Left lung (tissue), 10 donors: ENCODE data around the gene VANGL2. TPM values are rescaled to one million over a fixed set of nuclear protein-coding genes. Genes with fewer than 3 reads are reported as not detected.

ENCODE experiments used
- ATAC-seq: fragments of 200-7000 bp; cut with Tn5 transposase; one replicate; pipeline ENCODE4 v1.9.1; 2020; ENCODE audit warnings: moderate library complexity
- DNase-seq, 4 donors: peaks; one replicate each; pipeline ENCODE4 v3.0.0-alpha.2; 2013 to 2020
- H3K27ac ChIP-seq, 2 donors: fragments of 200-600 bp; sonication (generic) in 1 of 2; one replicate each; pipeline versions ENCODE4 v1.5.0 to v1.8.0; 2020 to 2021
- H3K27me3 ChIP-seq, 2 donors: fragments of 200-600 bp; sonication (generic) in 1 of 2; one replicate each; pipeline versions ENCODE4 v1.5.0 to v1.8.0; 2020 to 2021
- H3K36me3 ChIP-seq, 2 donors: fragments of 200-600 bp; sonication (generic) in 1 of 2; one replicate each; pipeline versions ENCODE4 v1.5.0 to v1.8.0; 2020 to 2021
- H3K4me1 ChIP-seq, 2 donors: fragments of 200-600 bp; one replicate each; pipeline ENCODE4 v1.8.0; 2021
- H3K4me3 ChIP-seq, 2 donors: fragments of 200-600 bp; sonication (generic) in 1 of 2; one replicate each; pipeline versions ENCODE4 v1.5.0 to v1.8.0; 2020 to 2021; ENCODE audit warnings: mild to moderate bottlenecking in 1 of 2
- H3K9me3 ChIP-seq, 2 donors: fragments of 200-600 bp; sonication (generic) in 1 of 2; one replicate each; pipeline versions ENCODE4 v1.5.0 to v1.8.0; 2020 to 2021
- intact Hi-C, 2 donors: fragments of 100-400 bp; cut with DNase I; formaldehyde crosslinking; loops; one replicate each; pipeline versions ENCODE4 v1.11.2 to v1.14.2; 2022
- polyA plus RNA-seq, 6 donors: library from polyadenylated mRNA; unstranded; fragments of 120-200 nt; gene quantifications; one replicate each; pipeline ENCODE4 v1.2.1, GENCODE V29; 2013; ENCODE audit not compliant: insufficient read length in 6 of 6
- total RNA-seq, 2 donors: library from RNA; stranded (reverse); fragmentation: NEBNext Ultra II Directional; extraction: Animal tissue kit (Norgen Biotek cat#: 25700); gene quantifications; one replicate each; pipeline ENCODE4 v1.2.1, GENCODE V29; 2021
- TF ChIP-seq, protein P1 (sequence below), 2 donors: fragments of 200-600 bp; sonication (generic) in 1 of 2; IDR thresholded peaks; one replicate each; pipeline versions ENCODE4 v1.5.0 to v1.8.0; 2021; ENCODE audit warnings: antibody characterized with exemption in 2 of 2
- donor health status: DM: no; HTN: yes; CAD: no.
- donor health status: DM: no; HTN: no; CAD: no.

Gene VANGL2
- total and polyA plus RNA-seq, 8 donors = 2.7 to 42.7 (median 37.7) TPM

DNA sequence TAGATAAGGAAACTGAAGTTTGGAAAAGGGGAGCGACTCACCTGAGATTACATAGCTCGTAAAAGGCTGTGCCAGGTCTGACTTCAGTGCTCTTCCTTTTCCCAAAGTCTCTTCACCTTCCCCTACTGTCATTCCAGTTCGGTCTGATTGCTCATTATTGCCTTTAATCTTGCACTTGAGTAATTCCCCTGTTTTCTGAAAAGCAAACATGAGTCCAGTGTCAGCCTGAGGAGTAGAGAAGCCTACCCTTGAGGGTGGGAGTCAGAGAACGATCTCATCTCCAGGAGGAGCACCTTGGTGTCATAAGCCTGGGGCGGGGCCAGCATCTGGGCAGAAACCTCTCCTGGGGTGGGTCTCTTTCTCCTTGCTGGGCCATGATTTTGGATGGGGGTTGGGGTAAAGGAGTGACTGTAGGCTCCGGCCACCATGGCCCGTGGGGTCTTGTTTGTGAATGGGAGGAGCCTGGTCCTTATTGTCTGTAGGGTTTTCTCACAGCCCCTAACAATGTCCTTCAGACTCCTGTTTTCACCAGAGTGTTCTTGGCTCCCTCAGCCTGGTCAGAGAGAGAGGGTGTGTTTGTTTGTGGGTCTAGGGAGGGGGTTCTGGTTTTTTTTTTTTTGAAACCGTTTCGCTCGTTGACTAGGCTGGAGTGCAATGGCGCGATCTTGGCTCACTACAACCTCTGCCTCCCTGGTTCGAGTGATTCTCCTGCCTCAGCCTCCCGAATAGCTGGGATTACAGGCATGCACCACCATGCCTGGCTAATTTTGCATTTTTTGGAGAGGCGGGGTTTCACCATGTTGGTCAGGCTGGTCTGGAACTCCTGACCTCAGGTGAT lies 6.0 kb downstream of the VANGL2 start:
- no peak for DNase-seq
- TF ChIP-seq, protein P1, sequence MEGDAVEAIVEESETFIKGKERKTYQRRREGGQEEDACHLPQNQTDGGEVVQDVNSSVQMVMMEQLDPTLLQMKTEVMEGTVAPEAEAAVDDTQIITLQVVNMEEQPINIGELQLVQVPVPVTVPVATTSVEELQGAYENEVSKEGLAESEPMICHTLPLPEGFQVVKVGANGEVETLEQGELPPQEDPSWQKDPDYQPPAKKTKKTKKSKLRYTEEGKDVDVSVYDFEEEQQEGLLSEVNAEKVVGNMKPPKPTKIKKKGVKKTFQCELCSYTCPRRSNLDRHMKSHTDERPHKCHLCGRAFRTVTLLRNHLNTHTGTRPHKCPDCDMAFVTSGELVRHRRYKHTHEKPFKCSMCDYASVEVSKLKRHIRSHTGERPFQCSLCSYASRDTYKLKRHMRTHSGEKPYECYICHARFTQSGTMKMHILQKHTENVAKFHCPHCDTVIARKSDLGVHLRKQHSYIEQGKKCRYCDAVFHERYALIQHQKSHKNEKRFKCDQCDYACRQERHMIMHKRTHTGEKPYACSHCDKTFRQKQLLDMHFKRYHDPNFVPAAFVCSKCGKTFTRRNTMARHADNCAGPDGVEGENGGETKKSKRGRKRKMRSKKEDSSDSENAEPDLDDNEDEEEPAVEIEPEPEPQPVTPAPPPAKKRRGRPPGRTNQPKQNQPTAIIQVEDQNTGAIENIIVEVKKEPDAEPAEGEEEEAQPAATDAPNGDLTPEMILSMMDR (IDR thresholded peaks at IDR 0.05) = no peak
- no peak for ATAC-seq
- H3K4me1 ChIP-seq = peaks cover 0 to 9% of the 10 kb centered on the region in 2 donors
- H3K9me3 ChIP-seq = no peaks in the 10 kb centered on the region
- H3K27ac ChIP-seq = no peak overlapping the region
- peaks cover 0 to 9% of the 10 kb centered on the region in 2 donors for H3K27me3 ChIP-seq
- intact Hi-C loops = no loop called here
- no peaks in the 10 kb centered on the region for H3K36me3 ChIP-seq
- H3K4me3 ChIP-seq = no peak overlapping the region

DNA sequence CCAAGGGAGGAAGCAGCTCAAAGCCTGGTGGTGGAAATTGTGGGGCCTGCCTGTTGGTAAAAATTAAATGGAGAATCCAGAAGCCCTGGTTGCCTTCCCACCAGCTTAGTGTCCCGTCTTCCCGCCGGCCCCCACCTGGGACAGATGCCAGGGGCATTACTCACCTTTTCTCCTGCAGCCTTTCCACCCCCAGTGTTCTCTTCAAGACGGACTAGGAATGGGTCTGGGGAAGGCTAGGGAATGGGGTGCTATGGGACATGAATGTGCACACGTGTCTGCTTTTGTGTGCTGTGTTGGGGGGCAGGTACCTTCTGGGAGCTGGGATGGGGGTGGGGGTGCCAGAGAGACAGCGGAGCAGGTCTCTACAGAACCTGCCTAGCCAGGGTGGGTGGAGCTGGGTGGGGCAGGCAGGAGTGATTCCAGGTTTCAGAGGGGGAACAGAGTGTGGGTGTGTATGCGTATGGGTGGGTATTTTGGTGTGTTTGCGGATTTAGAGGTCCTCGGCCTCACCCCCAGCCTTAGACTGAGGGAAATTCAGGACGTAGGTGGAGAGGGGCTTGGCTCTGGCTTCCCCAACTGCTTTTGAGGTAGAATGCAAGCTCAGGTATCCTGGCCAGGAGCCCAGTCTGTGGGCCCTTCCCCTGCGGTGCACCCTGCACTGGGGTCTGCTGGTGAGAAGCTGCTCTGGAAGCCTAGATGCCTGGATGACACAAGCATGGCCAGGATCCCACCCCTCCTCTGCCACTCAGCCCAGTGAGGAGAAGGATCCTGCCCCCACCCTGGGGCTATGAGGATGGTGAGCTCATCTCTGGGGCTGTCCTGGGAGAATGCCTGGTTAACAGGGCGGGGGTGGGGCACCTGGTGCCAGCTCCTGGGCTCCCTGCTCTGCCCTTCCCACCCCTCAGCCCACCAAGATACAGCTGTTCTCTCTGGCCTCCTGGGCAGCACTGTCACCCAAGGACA lies 7.8 kb downstream of the VANGL2 start:
- Histone ChIP-seq H3K4me3 (no peak overlapping the region), H3K36me3 (no peaks in the 10 kb centered on the region), H3K9me3 (no peaks in the 10 kb centered on the region), H3K27me3 (no peaks in the 10 kb centered on the region), H3K4me1 (peaks cover 0 to 9% of the 10 kb centered on the region in 2 donors), H3K27ac (no peak overlapping the region)
- DNase-seq = no peak
- ATAC-seq = no peak
- TF ChIP-seq, protein P1 (IDR thresholded peaks at IDR 0.05) = no peak
- intact Hi-C loops = no loop called here

DNA sequence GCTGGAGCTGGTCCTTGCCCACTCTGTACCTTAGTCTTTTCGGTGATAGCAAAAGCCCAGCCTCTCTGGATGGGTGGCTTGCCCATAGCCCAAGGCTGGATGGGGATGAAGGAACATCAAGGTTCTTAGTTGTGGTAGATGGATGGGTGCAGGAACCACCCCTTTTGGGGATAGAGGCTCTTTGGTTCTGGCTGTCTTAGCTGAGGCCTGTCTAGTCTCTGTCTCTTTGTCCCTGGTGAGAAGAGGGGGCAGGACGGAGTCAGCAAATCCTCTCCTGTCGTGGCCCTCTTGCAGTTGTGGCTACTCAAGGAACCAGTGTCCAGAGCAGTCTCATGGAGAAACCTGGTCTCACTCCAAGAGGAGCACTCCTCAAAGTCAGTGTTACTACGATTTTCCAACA lies 8.5 kb downstream of the VANGL2 start:
- H3K36me3 ChIP-seq = no peaks in the 10 kb centered on the region
- H3K27ac ChIP-seq = no peak overlapping the region
- TF ChIP-seq, protein P1 (IDR thresholded peaks at IDR 0.05) = no peak
- no peak for ATAC-seq
- no peak for DNase-seq
- no peaks in the 10 kb centered on the region for H3K27me3 ChIP-seq
- H3K4me3 ChIP-seq = no peak overlapping the region
- intact Hi-C loops = no loop called here
- H3K4me1 ChIP-seq = peaks cover 0 to 9% of the 10 kb centered on the region in 2 donors
- no peaks in the 10 kb centered on the region for H3K9me3 ChIP-seq

DNA sequence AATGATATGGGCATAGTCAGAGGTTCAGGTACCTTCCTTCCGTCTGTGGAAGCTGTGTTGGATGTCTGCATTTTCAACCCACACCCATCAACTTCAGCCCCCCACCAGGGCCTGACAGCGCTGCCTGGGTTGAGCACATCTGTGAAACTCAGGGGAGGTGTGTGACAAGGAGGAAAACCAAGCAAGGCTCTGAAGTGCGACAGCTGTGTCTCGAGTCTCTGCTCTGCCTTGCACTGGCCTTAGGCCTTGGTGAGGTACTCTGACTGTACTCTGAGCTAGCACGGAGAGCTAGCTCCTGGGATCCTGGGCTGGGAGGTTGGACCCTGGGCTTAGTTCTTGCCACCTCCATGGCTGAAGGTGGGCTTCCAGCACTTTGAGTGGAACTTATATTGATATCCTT lies 9.1 kb downstream of the VANGL2 start:
- no peaks in the 10 kb centered on the region for H3K27me3 ChIP-seq
- DNase-seq = no peak
- H3K4me3 ChIP-seq = no peak overlapping the region
- intact Hi-C loops = no loop called here
- ATAC-seq = no peak
- H3K9me3 ChIP-seq = no peaks in the 10 kb centered on the region
- no peak overlapping the region for H3K27ac ChIP-seq
- TF ChIP-seq, protein P1 (IDR thresholded peaks at IDR 0.05) = no peak
- H3K36me3 ChIP-seq = no peaks in the 10 kb centered on the region
- peaks cover 0 to 2% of the 10 kb centered on the region in 2 donors for H3K4me1 ChIP-seq
